GM18526 (cell line): ENCODE results near the gene KLHL28.

Source experiments
- POLR2A ChIP-seq: IDR thresholded peaks from 3 replicates; pipeline ENCODE4 v1.6.1; 2011; ENCODE audit not compliant: insufficient read length; ENCODE audit errors: extremely low read depth

KLHL28 gene

GRCh38 chr14:44940944-44941343, 20.8 kb downstream of the KLHL28 start:
- no peak for TF ChIP-seq POLR2A

DNA sequence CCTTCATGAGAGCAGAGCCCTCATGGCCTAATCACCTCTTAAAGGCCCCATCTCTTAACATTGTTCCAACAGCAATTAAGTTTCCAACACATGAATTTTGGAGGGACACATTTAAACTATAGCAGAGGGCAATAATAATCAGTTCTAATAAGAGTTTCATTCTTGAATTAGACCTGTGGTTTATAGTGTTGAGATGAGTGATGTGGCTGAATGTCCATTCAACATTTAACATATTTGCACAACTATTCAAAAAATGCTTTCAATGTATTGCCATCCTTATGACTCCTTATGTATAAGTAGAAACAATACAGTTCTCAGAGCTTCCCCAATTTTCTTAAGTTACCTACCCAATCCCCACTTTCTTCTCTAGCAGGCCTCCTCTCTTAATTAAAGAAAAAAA, 21.5 kb downstream of the KLHL28 start:
- TF ChIP-seq POLR2A = no peak

GRCh38 chr14:44937547-44937946, 24.2 kb downstream of the KLHL28 start:
- TF ChIP-seq POLR2A = no peak

DNA sequence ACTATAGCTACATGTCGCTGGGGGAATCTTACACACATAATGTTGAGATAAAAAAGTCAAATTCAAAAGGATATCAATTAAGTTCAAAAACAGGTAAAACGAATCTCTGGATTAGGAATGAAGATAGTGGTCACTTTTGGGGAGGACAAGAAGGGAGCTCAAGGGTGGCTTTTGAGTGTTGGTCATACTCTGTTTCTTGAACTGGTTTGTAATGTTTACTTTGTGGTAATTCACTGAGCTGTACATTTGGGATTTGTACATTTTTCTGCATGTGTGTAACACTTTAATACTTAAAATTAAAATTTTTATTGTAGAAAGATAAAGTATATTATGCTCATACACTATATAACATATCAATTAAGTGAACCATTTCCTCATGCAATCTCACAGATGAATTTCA, 26.6 kb downstream of the KLHL28 start:
- no peak for TF ChIP-seq POLR2A

GRCh38 chr14:44928793-44929192, 33.0 kb downstream of the KLHL28 start:
- TF ChIP-seq POLR2A = no peak

DNA sequence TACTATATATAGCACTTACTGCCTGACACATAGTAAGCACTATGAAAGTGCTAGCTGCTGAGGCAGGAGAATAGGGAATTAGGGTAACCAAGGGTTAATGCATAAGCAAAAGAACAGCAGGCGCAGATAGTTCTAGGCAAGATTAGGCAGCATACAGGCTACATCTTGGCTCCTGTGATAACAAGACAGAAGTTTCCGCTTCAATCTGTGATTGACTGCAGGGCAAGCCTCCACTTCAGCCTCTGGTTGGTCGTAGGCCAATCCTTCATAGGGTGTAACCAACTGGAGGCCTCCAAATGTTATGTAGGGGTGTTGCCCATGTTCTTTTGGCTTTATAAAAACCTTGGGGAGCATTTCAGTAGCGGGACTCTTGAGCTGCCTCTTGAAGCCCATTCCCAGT, 46.9 kb downstream of the KLHL28 start:
- no peak for TF ChIP-seq POLR2A

- no peak for TF ChIP-seq POLR2A
Measured at GRCh38 chr14:44912041-44912869, 49.5 kb downstream of the KLHL28 start.

- no peak for TF ChIP-seq POLR2A
Measured at GRCh38 chr14:44910821-44911220, 50.9 kb downstream of the KLHL28 start.

GRCh38 chr14:44901696-44902095, 60.1 kb downstream of the KLHL28 start:
- no peak for TF ChIP-seq POLR2A

DNA sequence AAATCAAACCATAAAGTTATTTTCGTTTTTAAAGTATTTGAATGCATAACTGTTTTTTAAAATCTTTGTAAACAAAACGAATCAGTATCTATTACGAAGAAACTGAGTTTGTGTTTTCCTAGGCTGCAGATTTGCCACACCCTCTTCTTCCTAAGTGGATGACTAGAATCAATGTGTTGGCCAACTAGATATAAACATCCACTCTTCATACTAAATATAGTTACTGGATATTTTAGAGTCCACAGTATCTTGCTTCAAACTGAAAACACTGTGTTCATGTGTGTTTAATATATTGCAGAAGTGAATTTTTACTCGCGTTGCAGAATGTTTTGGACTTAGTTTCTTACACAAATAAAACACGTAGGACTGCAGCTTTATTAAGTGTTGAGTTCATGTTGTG, 63.2 kb downstream of the KLHL28 start:
- no peak for TF ChIP-seq POLR2A

GRCh38 chr14:44897845-44898151, 63.9 kb downstream of the KLHL28 start:
- no peak for TF ChIP-seq POLR2A

DNA sequence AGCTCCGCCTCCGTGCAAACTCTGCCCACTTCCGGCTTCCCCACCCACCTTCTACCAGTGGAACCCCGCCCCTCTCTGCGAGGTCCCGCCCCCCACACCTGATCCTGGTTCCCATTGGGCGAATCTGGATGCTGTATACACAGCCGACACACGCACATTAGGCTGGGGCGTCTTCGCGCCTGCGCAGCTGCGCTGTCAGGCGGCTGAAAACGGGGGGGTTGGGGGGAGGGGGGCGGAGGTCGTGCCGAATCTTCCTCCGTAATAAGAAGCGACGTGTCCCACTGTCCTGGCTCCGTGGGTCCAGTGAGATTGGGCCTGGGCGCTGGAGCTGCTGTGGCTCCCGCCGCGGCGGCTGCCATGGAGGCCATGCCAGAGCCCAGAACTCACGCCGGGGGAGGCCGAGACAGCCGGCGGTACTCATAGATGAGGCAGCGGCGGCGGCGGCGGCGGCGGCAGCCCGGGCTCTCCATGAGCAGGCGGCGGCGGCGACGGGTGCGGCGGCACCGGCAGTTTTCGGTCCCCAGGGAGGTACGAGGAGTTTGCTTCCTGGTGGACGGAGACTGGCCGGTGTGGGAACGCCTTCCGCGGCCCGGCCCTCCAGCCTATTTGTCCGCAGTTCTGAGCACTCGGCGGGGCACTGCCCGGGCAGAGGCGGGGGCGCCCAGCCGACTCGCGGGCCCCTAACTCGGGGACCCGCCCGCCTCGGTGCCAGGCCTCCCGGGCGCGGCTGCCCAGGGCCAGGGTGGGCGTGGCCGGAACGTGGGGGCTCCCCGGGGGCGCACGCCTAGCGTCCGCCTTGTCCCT, 64.5 kb downstream of the KLHL28 start:
- peak; percentile 58 for TF ChIP-seq POLR2A

DNA sequence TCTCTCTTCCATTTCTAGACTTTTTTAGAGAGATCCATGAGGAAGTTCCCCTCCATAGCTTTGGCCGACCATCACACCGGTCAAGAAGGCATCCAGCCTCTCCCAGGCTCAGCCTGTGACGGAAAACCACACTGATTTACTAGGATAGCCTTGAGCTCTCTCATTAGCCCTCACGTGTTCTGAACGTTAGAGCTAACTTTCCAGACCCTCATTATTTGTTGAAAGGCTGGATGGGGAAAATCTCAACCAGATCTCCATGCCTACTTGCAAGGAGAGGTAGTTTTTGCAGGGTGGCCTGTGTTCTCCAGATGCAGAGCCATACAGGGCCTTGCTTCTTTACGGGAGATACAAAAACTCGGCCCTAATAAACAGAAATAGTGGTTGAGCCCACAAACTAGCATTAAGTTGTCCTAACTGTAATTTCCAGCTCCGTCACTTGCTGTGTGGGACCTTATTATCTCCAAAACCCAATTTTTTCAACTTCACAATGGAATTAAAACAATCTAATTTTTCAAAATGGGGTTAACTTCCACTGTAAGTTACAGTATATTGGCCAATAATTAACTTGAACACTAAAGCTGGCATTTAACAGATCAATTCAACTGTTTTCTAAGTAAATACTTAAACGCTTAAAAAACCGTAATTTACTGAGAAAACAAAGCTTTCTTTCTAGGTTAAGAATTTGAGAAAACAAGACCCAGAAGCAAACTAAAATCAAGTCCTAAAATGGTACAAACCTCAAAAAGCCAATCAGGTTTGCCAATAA, 65.3 kb downstream of the KLHL28 start:
- no peak for TF ChIP-seq POLR2A

GRCh38 chr14:44895716-44896115, 66.0 kb downstream of the KLHL28 start:
- TF ChIP-seq POLR2A = no peak

DNA sequence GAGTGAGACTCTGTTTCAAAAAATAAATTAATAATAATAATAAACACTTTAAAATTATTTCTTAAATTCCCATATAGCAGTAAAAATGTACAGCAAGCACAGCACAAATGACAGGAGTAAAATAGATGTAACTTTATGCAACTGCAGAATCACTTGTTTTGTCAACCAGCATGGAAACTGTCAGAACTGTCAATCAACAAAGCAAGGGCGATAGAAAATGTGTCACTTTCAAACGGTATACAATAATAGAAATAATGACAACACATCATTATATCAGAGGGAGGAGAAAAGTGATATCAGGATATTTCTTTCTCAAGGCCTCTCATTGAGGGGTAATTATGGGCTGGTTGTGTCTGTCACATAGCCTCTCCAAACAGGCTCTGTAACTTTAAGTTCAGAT, 68.2 kb downstream of the KLHL28 start:
- TF ChIP-seq POLR2A = no peak
